Type B pancreatic cell (in vitro differentiated cells): ENCODE data around the gene OR10V1. TPM values are rescaled to one million over a fixed set of nuclear protein-coding genes. Genes with fewer than 3 reads are reported as not detected.
"Not testable (repeated sequence)": the region's sequence is repeated elsewhere in the genome, so short reads cannot be mapped to it uniquely, and the experiment has no call there.

ENCODE experiments used
- DNase-seq: peaks from one replicate; pipeline ENCODE4 v3.0.0; 2021; ENCODE audit warnings: mixed read lengths; ENCODE audit not compliant: unreplicated experiment; ENCODE audit errors: extremely low spot score
- H3K27ac Mint-ChIP-seq: 2 replicates; pipeline ENCODE4 v1.8.0; 2021; ENCODE audit warnings: mild to moderate bottlenecking, mixed read lengths
- H3K27me3 Mint-ChIP-seq: 2 replicates; pipeline ENCODE4 v1.8.0; 2021; ENCODE audit warnings: mixed read lengths
- H3K36me3 Mint-ChIP-seq: 2 replicates; pipeline ENCODE4 v1.8.0; 2021; ENCODE audit warnings: mixed read lengths
- H3K4me1 Mint-ChIP-seq: one replicate; pipeline ENCODE4 v1.8.0; 2021; ENCODE audit warnings: mixed read lengths; ENCODE audit not compliant: unreplicated experiment
- H3K4me3 Mint-ChIP-seq: 2 replicates; pipeline ENCODE4 v1.8.0; 2021; ENCODE audit warnings: mild to moderate bottlenecking, mixed read lengths
- H3K9me3 Mint-ChIP-seq: 2 replicates; pipeline ENCODE4 v1.8.0; 2021; ENCODE audit warnings: mixed read lengths
- total RNA-seq: library from RNA; stranded (reverse); gene quantifications from 2 replicates; pipeline ENCODE4 v1.2.1, GENCODE V29; 2021; ENCODE audit warnings: low replicate concordance
- TF ChIP-seq, protein P1 (sequence below): fragments of 200-600 bp; sonication (generic); conservative IDR thresholded peaks from 2 replicates; pipeline ENCODE4 v1.5.0; 2021; ENCODE audit warnings: antibody characterized with exemption, mild to moderate bottlenecking

The OR10V1 gene
- total RNA-seq, 1 donor from 2014 or later = not detected

DNA sequence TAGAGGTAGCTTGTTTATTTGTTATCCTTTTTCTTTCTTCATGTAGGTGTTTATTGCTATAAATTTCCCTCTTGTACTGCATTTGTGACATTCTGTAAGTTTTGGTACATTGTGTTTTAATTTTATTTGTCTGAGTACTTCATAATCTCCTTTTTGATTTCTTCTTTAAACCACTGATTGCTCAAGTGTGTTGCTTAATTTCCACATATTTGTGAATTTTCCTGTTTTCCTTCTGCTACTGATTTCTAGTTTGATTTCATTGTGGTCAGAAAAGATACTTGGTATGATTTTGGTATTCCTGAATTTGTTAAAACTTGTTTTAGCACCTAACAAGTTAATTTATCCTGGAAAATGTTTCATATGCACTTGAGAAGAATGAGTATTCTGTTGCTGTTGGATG, 15.1 kb downstream of the OR10V1 start:
- no peaks in the 10 kb centered on the region for H3K36me3 Mint-ChIP-seq
- DNase-seq = no peak
- H3K4me3 Mint-ChIP-seq = no peak overlapping the region
- TF ChIP-seq, protein P1, sequence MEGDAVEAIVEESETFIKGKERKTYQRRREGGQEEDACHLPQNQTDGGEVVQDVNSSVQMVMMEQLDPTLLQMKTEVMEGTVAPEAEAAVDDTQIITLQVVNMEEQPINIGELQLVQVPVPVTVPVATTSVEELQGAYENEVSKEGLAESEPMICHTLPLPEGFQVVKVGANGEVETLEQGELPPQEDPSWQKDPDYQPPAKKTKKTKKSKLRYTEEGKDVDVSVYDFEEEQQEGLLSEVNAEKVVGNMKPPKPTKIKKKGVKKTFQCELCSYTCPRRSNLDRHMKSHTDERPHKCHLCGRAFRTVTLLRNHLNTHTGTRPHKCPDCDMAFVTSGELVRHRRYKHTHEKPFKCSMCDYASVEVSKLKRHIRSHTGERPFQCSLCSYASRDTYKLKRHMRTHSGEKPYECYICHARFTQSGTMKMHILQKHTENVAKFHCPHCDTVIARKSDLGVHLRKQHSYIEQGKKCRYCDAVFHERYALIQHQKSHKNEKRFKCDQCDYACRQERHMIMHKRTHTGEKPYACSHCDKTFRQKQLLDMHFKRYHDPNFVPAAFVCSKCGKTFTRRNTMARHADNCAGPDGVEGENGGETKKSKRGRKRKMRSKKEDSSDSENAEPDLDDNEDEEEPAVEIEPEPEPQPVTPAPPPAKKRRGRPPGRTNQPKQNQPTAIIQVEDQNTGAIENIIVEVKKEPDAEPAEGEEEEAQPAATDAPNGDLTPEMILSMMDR = no peak
- H3K27me3 Mint-ChIP-seq = no peaks in the 10 kb centered on the region
- H3K4me1 Mint-ChIP-seq = no peaks in the 10 kb centered on the region
- H3K9me3 Mint-ChIP-seq = no peaks in the 10 kb centered on the region
- H3K27ac Mint-ChIP-seq = no peak overlapping the region

DNA sequence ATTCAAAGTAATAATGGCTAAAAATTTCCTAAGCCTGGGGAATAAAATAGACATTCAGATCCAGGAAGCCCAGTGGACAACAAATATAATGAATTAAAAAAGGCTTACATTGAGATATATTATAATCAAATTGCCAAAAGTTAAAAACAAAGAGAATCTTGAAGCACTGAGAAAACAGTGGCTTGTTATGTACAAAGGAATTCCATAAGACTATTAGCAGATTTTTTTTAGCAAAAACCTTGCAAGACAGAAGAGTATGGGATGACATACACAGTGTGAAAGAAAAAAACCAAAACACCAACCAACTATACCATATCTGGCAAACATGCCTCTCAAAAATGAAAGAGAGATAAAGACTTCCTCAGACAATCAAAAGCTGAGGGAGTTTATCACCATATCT, 20.7 kb downstream of the OR10V1 start:
- TF ChIP-seq, protein P1 = no peak
- H3K9me3 Mint-ChIP-seq = no peaks in the 10 kb centered on the region
- H3K4me1 Mint-ChIP-seq = no peaks in the 10 kb centered on the region
- DNase-seq = no peak
- no peak overlapping the region for H3K27ac Mint-ChIP-seq
- no peak overlapping the region for H3K4me3 Mint-ChIP-seq
- H3K27me3 Mint-ChIP-seq = no peaks in the 10 kb centered on the region
- H3K36me3 Mint-ChIP-seq = no peaks in the 10 kb centered on the region

DNA sequence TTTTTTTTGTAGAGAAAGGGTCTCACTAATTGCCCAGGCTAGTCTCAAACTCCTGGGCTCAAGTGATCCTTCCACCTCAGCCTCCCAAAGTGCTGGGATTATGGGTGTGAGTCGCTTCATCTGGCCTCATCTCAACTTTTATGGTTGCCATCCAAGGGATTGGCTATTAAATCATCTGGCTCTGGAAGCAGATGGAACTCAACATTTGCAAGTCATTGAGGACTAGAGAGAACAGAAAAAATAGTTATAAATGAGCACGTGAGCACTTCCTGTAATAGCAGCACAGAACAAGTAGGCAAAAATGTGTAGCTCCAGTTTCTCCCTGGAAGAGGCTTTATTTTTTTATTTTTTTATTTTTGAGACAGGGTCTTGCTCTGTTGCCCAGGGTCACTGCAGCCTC, 22.5 kb downstream of the OR10V1 start:
- DNase-seq = no peak
- H3K4me3 Mint-ChIP-seq = no peak overlapping the region
- H3K27ac Mint-ChIP-seq = no peak overlapping the region
- TF ChIP-seq, protein P1 = no peak
- H3K27me3 Mint-ChIP-seq = peaks cover 2% of the 10 kb centered on the region
- no peaks in the 10 kb centered on the region for H3K4me1 Mint-ChIP-seq
- H3K9me3 Mint-ChIP-seq = no peaks in the 10 kb centered on the region
- no peaks in the 10 kb centered on the region for H3K36me3 Mint-ChIP-seq

DNA sequence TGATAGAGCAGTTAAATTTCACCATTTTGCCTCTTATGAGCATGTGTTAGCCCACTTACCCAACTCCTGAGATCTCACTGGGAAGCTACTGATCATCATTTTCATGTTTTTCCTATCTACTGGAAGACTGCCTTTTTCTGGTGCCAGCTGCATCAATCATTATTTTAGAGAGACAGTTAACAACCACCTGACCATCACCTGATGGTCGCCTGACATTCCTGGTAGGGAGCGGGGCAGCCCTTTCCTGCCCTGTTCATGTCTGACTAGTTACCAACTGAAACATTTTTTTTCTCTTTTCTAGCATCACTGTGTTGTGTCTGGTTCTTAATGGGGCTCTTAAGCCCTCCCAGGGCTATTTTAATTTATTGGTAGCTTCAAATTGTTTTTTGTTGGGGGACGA, 24.6 kb downstream of the OR10V1 start:
- no peak for DNase-seq
- H3K27me3 Mint-ChIP-seq = peaks cover 12% of the 10 kb centered on the region
- H3K9me3 Mint-ChIP-seq = no peaks in the 10 kb centered on the region
- no peaks in the 10 kb centered on the region for H3K4me1 Mint-ChIP-seq
- H3K27ac Mint-ChIP-seq = no peak overlapping the region
- no peak overlapping the region for H3K4me3 Mint-ChIP-seq
- no peaks in the 10 kb centered on the region for H3K36me3 Mint-ChIP-seq
- TF ChIP-seq, protein P1 = no peak

DNA sequence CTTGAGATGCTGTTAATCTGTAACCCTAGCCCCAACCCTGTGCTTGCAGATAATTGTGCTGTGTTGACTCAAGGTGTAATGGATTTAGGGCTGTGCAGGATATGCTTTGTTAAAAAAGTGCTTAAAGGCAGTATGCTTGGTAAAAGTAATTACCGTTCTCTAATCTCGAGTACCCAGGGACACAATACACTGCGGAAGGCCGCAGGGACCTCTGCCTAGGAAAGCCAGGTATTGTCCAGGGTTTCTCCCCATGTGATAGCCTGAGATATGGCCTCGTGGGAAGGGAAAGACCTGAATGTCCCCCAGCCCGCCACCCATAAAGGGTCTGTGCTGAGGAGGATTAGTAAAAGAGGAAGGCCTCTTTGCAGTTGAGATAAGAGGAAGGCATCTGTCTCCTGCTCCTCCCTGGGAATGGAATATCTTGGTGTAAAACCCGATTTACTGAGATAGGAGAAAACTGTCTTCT, 32.4 kb downstream of the OR10V1 start:
- H3K27me3 Mint-ChIP-seq = peaks cover 12% of the 10 kb centered on the region
- not testable (repeated sequence) for H3K4me3 Mint-ChIP-seq, DNase-seq, H3K4me1 Mint-ChIP-seq, H3K36me3 Mint-ChIP-seq, H3K9me3 Mint-ChIP-seq
- H3K27ac Mint-ChIP-seq = peak overlapping the region; percentile 46

DNA sequence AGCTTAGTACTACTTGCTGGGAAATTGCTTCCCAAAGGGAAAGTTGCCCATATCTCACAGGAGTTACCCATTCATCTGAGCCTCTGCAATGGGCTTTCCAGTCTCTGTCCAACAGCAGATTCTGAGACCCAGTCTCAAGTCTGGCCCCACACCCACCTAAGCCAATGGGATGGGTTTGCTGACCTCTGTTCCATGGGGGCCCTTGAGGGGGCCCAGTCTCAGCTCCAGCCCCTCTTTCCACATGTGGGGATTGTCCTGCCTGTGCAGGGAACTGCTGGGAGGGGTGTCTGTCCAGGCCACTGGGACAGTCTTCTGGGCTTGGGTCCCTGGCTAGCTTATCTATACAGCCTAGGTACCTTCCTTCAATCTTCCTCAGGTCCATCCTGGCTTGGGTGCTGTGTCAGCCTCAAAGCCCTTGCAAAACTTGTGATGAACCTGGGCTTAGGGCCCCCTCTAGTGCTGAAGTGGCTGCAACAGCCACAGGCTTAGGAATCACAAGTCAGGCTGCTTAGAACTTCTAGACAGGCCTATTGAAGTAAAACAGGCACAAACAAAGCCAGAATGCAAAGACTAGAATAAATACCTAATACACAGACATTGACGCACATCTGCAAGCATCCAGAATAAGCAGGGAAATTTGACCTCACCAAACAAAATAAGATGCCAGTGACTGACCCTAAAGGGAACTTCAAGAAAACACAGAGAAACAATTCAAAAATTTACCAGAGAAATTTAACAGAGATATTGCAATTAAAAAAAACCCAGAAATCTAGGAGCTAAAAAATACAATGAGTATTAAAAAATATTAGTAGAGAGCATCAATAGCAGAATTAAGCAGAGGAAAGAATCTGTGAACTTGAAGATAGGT, 33.1 kb downstream of the OR10V1 start:
- no peak for DNase-seq
- H3K27me3 Mint-ChIP-seq = peaks cover 6% of the 10 kb centered on the region
- H3K4me1 Mint-ChIP-seq = peaks cover 6% of the 10 kb centered on the region
- TF ChIP-seq, protein P1 = peak; percentile 81
- peak overlapping the region; percentile 10 for H3K27ac Mint-ChIP-seq
- no peaks in the 10 kb centered on the region for H3K36me3 Mint-ChIP-seq
- no peaks in the 10 kb centered on the region for H3K9me3 Mint-ChIP-seq
- H3K4me3 Mint-ChIP-seq = peak overlapping the region; percentile 35
